H9 (cell line): ENCODE data around the gene GATAD1. TPM values are rescaled to one million over a fixed set of nuclear protein-coding genes. Genes with fewer than 3 reads are reported as not detected.

Experiments
- DNase-seq: peaks from one replicate; pipeline ENCODE4 v3.0.0-alpha.2; 2017
- H2AFZ ChIP-seq: one replicate; pipeline ENCODE4 v1.6.1; 2013; ENCODE audit warnings: mild to moderate bottlenecking, low read length, control low read depth, moderate library complexity
- H2AK5ac ChIP-seq: 2 replicates; pipeline ENCODE4 v1.6.1; 2013; ENCODE audit warnings: low read length, control low read depth, mixed read lengths; ENCODE audit not compliant: insufficient read length
- H2BK120ac ChIP-seq: one replicate; pipeline ENCODE4 v1.6.1; 2013; ENCODE audit warnings: low read depth, mild to moderate bottlenecking, low read length, control low read depth, inconsistent platforms; ENCODE audit not compliant: poor library complexity, severe bottlenecking
- H2BK12ac ChIP-seq: 2 replicates; pipeline ENCODE4 v1.6.1; 2013; ENCODE audit warnings: low read length, control low read depth, mixed read lengths, low read depth; ENCODE audit not compliant: insufficient read length
- H2BK15ac ChIP-seq: 2 replicates; pipeline ENCODE4 v1.6.1; 2013; ENCODE audit warnings: low read depth, low read length, control low read depth
- H2BK20ac ChIP-seq: one replicate; pipeline ENCODE4 v1.6.1; 2013; ENCODE audit warnings: low read depth, mild to moderate bottlenecking, low read length, control low read depth, inconsistent platforms; ENCODE audit not compliant: poor library complexity, severe bottlenecking
- H2BK5ac ChIP-seq: 2 replicates; pipeline ENCODE4 v1.6.1; 2013; ENCODE audit warnings: low read length, control low read depth, mixed read lengths; ENCODE audit not compliant: insufficient read length
- H3K14ac ChIP-seq: 2 replicates; pipeline ENCODE4 v1.6.1; 2013; ENCODE audit warnings: low read length, control low read depth; ENCODE audit not compliant: insufficient read depth
- H3K18ac ChIP-seq: 2 replicates; pipeline ENCODE4 v1.6.1; 2013; ENCODE audit warnings: low read depth, mild to moderate bottlenecking, mixed read lengths, low read length, control low read depth; ENCODE audit not compliant: insufficient read length
- H3K23ac ChIP-seq: 2 replicates; pipeline ENCODE4 v1.6.1; 2013; ENCODE audit warnings: low read length, control low read depth, mixed read lengths, low read depth; ENCODE audit not compliant: insufficient read length
- H3K23me2 ChIP-seq: 2 replicates; pipeline ENCODE4 v1.6.1; 2013; ENCODE audit warnings: low read depth, mild to moderate bottlenecking, mixed read lengths, low read length, control low read depth; ENCODE audit not compliant: insufficient read length, poor library complexity, severe bottlenecking
- H3K27ac ChIP-seq: 2 replicates; pipeline ENCODE4 v1.5.1; 2013; ENCODE audit warnings: low read length, control low read depth, mixed read lengths, low read depth; ENCODE audit not compliant: insufficient read length
- H3K27me3 ChIP-seq: 2 replicates; pipeline ENCODE4 v1.6.1; 2013; ENCODE audit warnings: low read length, control low read depth, inconsistent platforms; ENCODE audit not compliant: insufficient read depth
- H3K4ac ChIP-seq: 2 replicates; pipeline ENCODE4 v1.6.1; 2013; ENCODE audit warnings: low read depth, mild to moderate bottlenecking, control low read depth, inconsistent platforms, low read length, moderate library complexity
- H3K4me1 ChIP-seq: 2 replicates; pipeline ENCODE4 v1.6.1; 2013; ENCODE audit warnings: low read length, control low read depth, inconsistent platforms; ENCODE audit not compliant: insufficient read depth
- H3K4me2 ChIP-seq: 2 replicates; pipeline ENCODE4 v1.6.1; 2013; ENCODE audit warnings: low read length, control low read depth, mixed read lengths; ENCODE audit not compliant: insufficient read length, insufficient read depth
- H3K56ac ChIP-seq: 2 replicates; pipeline ENCODE4 v1.6.1; 2013; ENCODE audit warnings: low read depth, mild to moderate bottlenecking, mixed read lengths, low read length, control low read depth; ENCODE audit not compliant: insufficient read length
- H3K79me1 ChIP-seq: 2 replicates; pipeline ENCODE4 v1.6.1; 2013; ENCODE audit warnings: low read depth, mild to moderate bottlenecking, moderate library complexity, low read length, control low read depth, inconsistent platforms; ENCODE audit not compliant: insufficient read depth, poor library complexity, severe bottlenecking
- H3K79me2 ChIP-seq: 2 replicates; pipeline ENCODE4 v1.6.1; 2013; ENCODE audit warnings: low read length, control low read depth, inconsistent platforms; ENCODE audit not compliant: insufficient read depth
- H3K9ac ChIP-seq: 2 replicates; pipeline ENCODE4 v1.6.1; 2013; ENCODE audit warnings: low read length, control low read depth, mixed read lengths; ENCODE audit not compliant: insufficient read length; ENCODE audit errors: extremely low read depth
- H3K9me3 ChIP-seq: one replicate; pipeline ENCODE4 v1.6.1; 2013; ENCODE audit warnings: low read depth, low read length, inconsistent platforms; ENCODE audit not compliant: control insufficient read depth
- H3T11ph ChIP-seq: one replicate; pipeline ENCODE4 v1.6.1; 2013; ENCODE audit warnings: mild to moderate bottlenecking, low read length, control low read depth, inconsistent platforms
- H4K20me1 ChIP-seq: one replicate; pipeline ENCODE4 v1.6.1; 2013; ENCODE audit not compliant: control insufficient read depth, insufficient read length, insufficient read depth
- H4K5ac ChIP-seq: 2 replicates; pipeline ENCODE4 v1.6.1; 2013; ENCODE audit warnings: low read depth, mild to moderate bottlenecking, mixed read lengths, low read length, control low read depth; ENCODE audit not compliant: insufficient read length
- H4K8ac ChIP-seq: replicated peaks from 2 replicates; pipeline ENCODE4 v1.6.1; 2013; ENCODE audit warnings: low read length, control low read depth, mixed read lengths, low read depth; ENCODE audit not compliant: insufficient read length
- H4K91ac ChIP-seq: 2 replicates; pipeline ENCODE4 v1.6.1; 2013; ENCODE audit warnings: low read depth, mild to moderate bottlenecking, moderate library complexity, mixed read lengths, low read length, control low read depth; ENCODE audit not compliant: insufficient read length
- H3K27ac Mint-ChIP-seq, 3 experiments: 2 replicates in 2 of 3; 3 replicates in 1 of 3; pipeline ENCODE4 v1.8.0; 2020 to 2021; ENCODE audit warnings: mixed read lengths in 3 of 3, mild to moderate bottlenecking in 1 of 3, moderate library complexity in 1 of 3
- H3K27me3 Mint-ChIP-seq: 2 replicates; pipeline ENCODE4 v1.8.0; 2021; ENCODE audit warnings: low read depth, mild to moderate bottlenecking, moderate library complexity, mixed read lengths
- H3K36me3 Mint-ChIP-seq, 3 experiments: 2 replicates in 2 of 3; 3 replicates in 1 of 3; pipeline ENCODE4 v1.8.0; 2020 to 2021; ENCODE audit warnings: low read depth in 3 of 3, mixed read lengths in 3 of 3; ENCODE audit not compliant: insufficient read depth in 1 of 3
- H3K4me1 Mint-ChIP-seq, 2 experiments: 2 replicates each; pipeline ENCODE4 v1.8.0; 2020; ENCODE audit warnings: mixed read lengths in 2 of 2
- H3K4me3 Mint-ChIP-seq, 2 experiments: 2 replicates in 1 of 2; 3 replicates in 1 of 2; pipeline ENCODE4 v1.8.0; 2020 to 2021; ENCODE audit warnings: mild to moderate bottlenecking in 2 of 2, mixed read lengths in 2 of 2, moderate library complexity in 1 of 2
- H3K9me3 Mint-ChIP-seq, 2 experiments: 2 replicates in 1 of 2; 3 replicates in 1 of 2; pipeline ENCODE4 v1.8.0; 2020; ENCODE audit warnings: mild to moderate bottlenecking in 2 of 2, mixed read lengths in 2 of 2, moderate library complexity in 1 of 2
- CTCF ChIP-seq: fragments of 200-600 bp; sonication (generic); conservative IDR thresholded peaks from 3 replicates; pipeline ENCODE4 v1.8.0; 2021; ENCODE audit warnings: antibody characterized with exemption, mild to moderate bottlenecking
- WGBS: extraction: QIAGEN DNeasy Blood & Tissue Kit; methylation state at CpG from one replicate; pipeline ENCODE4 v1.1.7; 2013; ENCODE audit warnings: missing lambda C conversion rate, low lambda C conversion rate, mixed read lengths; ENCODE audit not compliant: insufficient read length; ENCODE audit errors: extremely low coverage; 5-methylcytosine and 5-hydroxymethylcytosine counted together
- total RNA-seq: library from RNA; stranded (reverse); gene quantifications from 2 replicates; pipeline ENCODE4 v1.2.1, GENCODE V29; 2021

GATAD1 gene
- total RNA-seq, 1 experiment from 2014 or later = 36.5 TPM

- Mint-ChIP-seq H3K27me3 (no peaks in the 10 kb centered on the region), H3K4me3 (no peak overlapping the region)
- no CpG with 5 or more reads among the region's 3 CpGs for WGBS
These were observed 57.3 kb downstream of the GATAD1 start for GRCh38 chr7:92504563-92504962.

More at GRCh38 chr7:92504563-92504962, 57.3 kb downstream of the GATAD1 start:
- Histone ChIP-seq H3K14ac (no peak overlapping the region), H3K56ac (no peak overlapping the region), H2BK15ac (no peak overlapping the region), H3K79me2 (no peaks in the 10 kb centered on the region), H4K20me1 (no peaks in the 10 kb centered on the region), H3K27me3 (no peaks in the 10 kb centered on the region), H3K4ac (no peak overlapping the region), H3K4me2 (no peak overlapping the region), H3T11ph (no peak overlapping the region), H3K27ac (no peak overlapping the region), H2BK5ac (no peak overlapping the region), H4K8ac (no peak overlapping the region), H2BK12ac (no peak overlapping the region), H3K23me2 (no peaks in the 10 kb centered on the region), H2AFZ (no peak overlapping the region), H3K9ac (no peak overlapping the region), H4K91ac (no peak overlapping the region), H3K4me1 (no peaks in the 10 kb centered on the region), H4K5ac (no peak overlapping the region), H3K79me1 (no peaks in the 10 kb centered on the region), H3K9me3 (no peaks in the 10 kb centered on the region), H2AK5ac (no peak overlapping the region), H3K18ac (no peak overlapping the region), H2BK20ac (no peak overlapping the region), H3K23ac (no peak overlapping the region), H2BK120ac (no peak overlapping the region)
- no peaks in the 10 kb centered on the region for H3K4me1 Mint-ChIP-seq
- peaks cover 2 to 45% (median 43%) of the 10 kb centered on the region in 3 experiments; a peak in 5 of 7 replicates for H3K36me3 Mint-ChIP-seq
- no peak for DNase-seq
- no peak for TF ChIP-seq CTCF
- no peak overlapping the region for H3K27ac Mint-ChIP-seq
- no peaks in the 10 kb centered on the region for H3K9me3 Mint-ChIP-seq
